HEK293 (cell line): ENCODE results near the gene ASCC1.
A peak's percentile ranks its signal among the peaks of the same experiment; 100 is the strongest.

Source experiments
- FEZF1 ChIP-seq: fragments of 450-650 bp; formaldehyde crosslinking; IDR thresholded peaks from 2 replicates; pipeline ENCODE4 v1.5.1; 2016; ENCODE audit warnings: missing biosample characterization, missing genetic modification characterization
- HOXA7 ChIP-seq: sonication (generic); formaldehyde crosslinking; IDR thresholded peaks from 2 replicates; pipeline ENCODE4 v1.8.1; 2022; ENCODE audit warnings: missing genetic modification reagents, borderline replicate concordance
- KLF10 ChIP-seq: fragments of 450-650 bp; IDR thresholded peaks from 2 replicates; pipeline ENCODE4 v1.5.1; 2018; ENCODE audit warnings: missing biosample characterization, mild to moderate bottlenecking, missing genetic modification characterization
- OVOL3 ChIP-seq: fragments of 450-650 bp; formaldehyde crosslinking; IDR thresholded peaks from 2 replicates; pipeline ENCODE4 v1.5.1; 2016; ENCODE audit warnings: missing biosample characterization, missing genetic modification characterization
- RBAK ChIP-seq: fragments of 450-650 bp; formaldehyde crosslinking; IDR thresholded peaks from 2 replicates; pipeline ENCODE4 v1.5.1; 2016; ENCODE audit warnings: missing biosample characterization, missing genetic modification characterization
- SP2 ChIP-seq: fragments of 450-650 bp; formaldehyde crosslinking; IDR thresholded peaks from 2 replicates; pipeline ENCODE4 v1.5.1; 2016; ENCODE audit warnings: missing biosample characterization, missing genetic modification characterization
- SP3 ChIP-seq: fragments of 450-650 bp; formaldehyde crosslinking; IDR thresholded peaks from 2 replicates; pipeline ENCODE4 v1.5.1; 2016; ENCODE audit warnings: missing biosample characterization, missing genetic modification characterization
- SP7 ChIP-seq: fragments of 450-650 bp; formaldehyde crosslinking; IDR thresholded peaks from 2 replicates; pipeline ENCODE4 v1.5.1; 2016; ENCODE audit warnings: missing biosample characterization, missing genetic modification characterization
- WT1 ChIP-seq: fragments of 450-650 bp; formaldehyde crosslinking; IDR thresholded peaks from 2 replicates; pipeline ENCODE4 v1.5.1; 2016; ENCODE audit warnings: missing biosample characterization, missing genetic modification characterization
- ZFP41 ChIP-seq: fragments of 450-650 bp; formaldehyde crosslinking; IDR thresholded peaks from 2 replicates; pipeline ENCODE4 v1.5.1; 2016; ENCODE audit warnings: missing biosample characterization, missing genetic modification characterization, borderline replicate concordance
- ZNF146 ChIP-seq: fragments of 450-650 bp; formaldehyde crosslinking; IDR thresholded peaks from 2 replicates; pipeline ENCODE4 v1.5.1; 2016; ENCODE audit warnings: missing biosample characterization, missing genetic modification characterization
- ZNF223 ChIP-seq: fragments of 450-650 bp; formaldehyde crosslinking; IDR thresholded peaks from 2 replicates; pipeline ENCODE4 v1.5.1; 2016; ENCODE audit warnings: missing biosample characterization, missing genetic modification characterization
- ZNF394 ChIP-seq: fragments of 450-650 bp; formaldehyde crosslinking; IDR thresholded peaks from 2 replicates; pipeline ENCODE4 v1.5.1; 2016; ENCODE audit warnings: missing biosample characterization, missing genetic modification characterization, mild to moderate bottlenecking, moderate library complexity, borderline replicate concordance
- ZNF501 ChIP-seq: fragments of 450-650 bp; formaldehyde crosslinking; IDR thresholded peaks from 2 replicates; pipeline ENCODE4 v1.5.1; 2016; ENCODE audit warnings: missing biosample characterization, missing genetic modification characterization
- ZNF530 ChIP-seq: fragments of 450-650 bp; formaldehyde crosslinking; IDR thresholded peaks from 2 replicates; pipeline ENCODE4 v1.5.1; 2016; ENCODE audit warnings: low read depth, missing biosample characterization, missing genetic modification characterization
- ZNF623 ChIP-seq: fragments of 450-650 bp; formaldehyde crosslinking; IDR thresholded peaks from 2 replicates; pipeline ENCODE4 v1.5.1; 2016; ENCODE audit warnings: missing biosample characterization, missing genetic modification characterization
- ZNF654 ChIP-seq: fragments of 450-650 bp; formaldehyde crosslinking; IDR thresholded peaks from 2 replicates; pipeline ENCODE4 v1.5.1; 2016; ENCODE audit warnings: low read depth, missing biosample characterization, missing genetic modification characterization
- ZNF677 ChIP-seq: fragments of 450-650 bp; IDR thresholded peaks from 2 replicates; pipeline ENCODE4 v1.5.0; 2018; ENCODE audit warnings: missing biosample characterization, mild to moderate bottlenecking, missing genetic modification characterization, moderate library complexity
- ZSCAN23 ChIP-seq: fragments of 450-650 bp; formaldehyde crosslinking; IDR thresholded peaks from 2 replicates; pipeline ENCODE4 v1.5.1; 2016; ENCODE audit warnings: missing biosample characterization, missing genetic modification characterization
- ZSCAN30 ChIP-seq: fragments of 450-650 bp; IDR thresholded peaks from 2 replicates; pipeline ENCODE4 v1.5.1; 2018; ENCODE audit warnings: missing biosample characterization, mild to moderate bottlenecking, missing genetic modification characterization, moderate library complexity
- TF ChIP-seq, protein P1 (sequence below): fragments of 450-650 bp; formaldehyde crosslinking; IDR thresholded peaks from 2 replicates; pipeline ENCODE4 v1.5.1; 2017; ENCODE audit warnings: missing biosample characterization, missing genetic modification characterization
- TF ChIP-seq, protein P2 (sequence below): fragments of 450-650 bp; formaldehyde crosslinking; IDR thresholded peaks from 2 replicates; pipeline ENCODE4 v1.5.1; 2016; ENCODE audit warnings: missing biosample characterization, missing genetic modification characterization
- TF ChIP-seq, protein P3 (sequence below): fragments of 450-650 bp; formaldehyde crosslinking; IDR thresholded peaks from 2 replicates; pipeline ENCODE4; 2016; ENCODE audit warnings: missing biosample characterization, missing genetic modification characterization
- TF ChIP-seq, protein P4 (sequence below): fragments of 450-650 bp; formaldehyde crosslinking; IDR thresholded peaks from 2 replicates; pipeline ENCODE4 v1.5.1; 2017; ENCODE audit warnings: missing biosample characterization, missing genetic modification characterization
- TF ChIP-seq, protein P5 (sequence below): fragments of 450-650 bp; formaldehyde crosslinking; IDR thresholded peaks from 2 replicates; pipeline ENCODE4 v1.5.1; 2016; ENCODE audit warnings: missing biosample characterization, missing genetic modification characterization
- TF ChIP-seq, protein P6 (sequence below): fragments of 450-650 bp; formaldehyde crosslinking; IDR thresholded peaks from 2 replicates; pipeline ENCODE4 v1.5.1; 2016; ENCODE audit warnings: missing biosample characterization, missing genetic modification characterization, low read depth
- TF ChIP-seq, protein P7 (sequence below): fragments of 450-650 bp; formaldehyde crosslinking; IDR thresholded peaks from 2 replicates; pipeline ENCODE4 v1.5.1; 2016; ENCODE audit warnings: missing biosample characterization, missing genetic modification characterization

The ASCC1 gene

DNA sequence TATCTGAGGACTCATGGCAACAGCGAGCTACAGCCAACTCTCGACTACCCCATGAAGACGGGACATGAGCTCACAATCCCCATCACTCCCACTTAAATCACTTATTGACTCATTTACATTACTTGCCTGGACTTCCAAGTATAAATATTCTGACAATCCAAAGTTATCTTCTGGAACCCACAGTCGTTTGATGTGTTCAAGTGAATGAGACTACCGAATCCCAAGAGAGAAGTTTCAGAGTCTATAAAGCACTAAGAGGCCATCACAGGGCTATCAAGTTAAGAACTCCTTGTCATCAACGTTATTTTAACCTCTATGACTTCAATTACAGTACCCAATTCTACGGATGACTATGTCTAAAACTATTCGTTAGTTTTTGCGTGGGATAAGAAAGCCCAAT is 11.8 kb downstream of the ASCC1 start (continued):
- TF ChIP-seq ZNF146 (tag by site-specific recombination) (peak; percentile 93), ZNF654 (no peak), WT1 (tag by site-specific recombination) (peak; percentile 97), ZNF530 (no peak), ZNF394 (tag by site-specific recombination) (peak; percentile 88), FEZF1 (tag by site-specific recombination) (peak; percentile 98), HOXA7 (CRISPR knock-in tag) (no peak), SP2 (tag by site-specific recombination) (peak; percentile 43), SP7 (tag by site-specific recombination) (peak; percentile 98), ZFP41 (no peak), ZNF223 (tag by site-specific recombination) (no peak), ZSCAN30 (tag by site-specific recombination) (no peak), ZNF623 (peak; percentile 48; the same call in 1 of the 2 replicates), ZNF677 (no peak), KLF10 (tag by site-specific recombination) (peak; percentile 94), OVOL3 (tag by site-specific recombination) (peak; percentile 94; the same call in 1 of the 2 replicates), ZSCAN23 (tag by site-specific recombination) (peak; percentile 99), SP3 (tag by site-specific recombination) (peak; percentile 69), ZNF501 (tag by site-specific recombination) (no peak), RBAK (tag by site-specific recombination) (no peak)
- TF ChIP-seq, protein P1, sequence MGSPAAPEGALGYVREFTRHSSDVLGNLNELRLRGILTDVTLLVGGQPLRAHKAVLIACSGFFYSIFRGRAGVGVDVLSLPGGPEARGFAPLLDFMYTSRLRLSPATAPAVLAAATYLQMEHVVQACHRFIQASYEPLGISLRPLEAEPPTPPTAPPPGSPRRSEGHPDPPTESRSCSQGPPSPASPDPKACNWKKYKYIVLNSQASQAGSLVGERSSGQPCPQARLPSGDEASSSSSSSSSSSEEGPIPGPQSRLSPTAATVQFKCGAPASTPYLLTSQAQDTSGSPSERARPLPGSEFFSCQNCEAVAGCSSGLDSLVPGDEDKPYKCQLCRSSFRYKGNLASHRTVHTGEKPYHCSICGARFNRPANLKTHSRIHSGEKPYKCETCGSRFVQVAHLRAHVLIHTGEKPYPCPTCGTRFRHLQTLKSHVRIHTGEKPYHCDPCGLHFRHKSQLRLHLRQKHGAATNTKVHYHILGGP, result no peak
- TF ChIP-seq, protein P2, sequence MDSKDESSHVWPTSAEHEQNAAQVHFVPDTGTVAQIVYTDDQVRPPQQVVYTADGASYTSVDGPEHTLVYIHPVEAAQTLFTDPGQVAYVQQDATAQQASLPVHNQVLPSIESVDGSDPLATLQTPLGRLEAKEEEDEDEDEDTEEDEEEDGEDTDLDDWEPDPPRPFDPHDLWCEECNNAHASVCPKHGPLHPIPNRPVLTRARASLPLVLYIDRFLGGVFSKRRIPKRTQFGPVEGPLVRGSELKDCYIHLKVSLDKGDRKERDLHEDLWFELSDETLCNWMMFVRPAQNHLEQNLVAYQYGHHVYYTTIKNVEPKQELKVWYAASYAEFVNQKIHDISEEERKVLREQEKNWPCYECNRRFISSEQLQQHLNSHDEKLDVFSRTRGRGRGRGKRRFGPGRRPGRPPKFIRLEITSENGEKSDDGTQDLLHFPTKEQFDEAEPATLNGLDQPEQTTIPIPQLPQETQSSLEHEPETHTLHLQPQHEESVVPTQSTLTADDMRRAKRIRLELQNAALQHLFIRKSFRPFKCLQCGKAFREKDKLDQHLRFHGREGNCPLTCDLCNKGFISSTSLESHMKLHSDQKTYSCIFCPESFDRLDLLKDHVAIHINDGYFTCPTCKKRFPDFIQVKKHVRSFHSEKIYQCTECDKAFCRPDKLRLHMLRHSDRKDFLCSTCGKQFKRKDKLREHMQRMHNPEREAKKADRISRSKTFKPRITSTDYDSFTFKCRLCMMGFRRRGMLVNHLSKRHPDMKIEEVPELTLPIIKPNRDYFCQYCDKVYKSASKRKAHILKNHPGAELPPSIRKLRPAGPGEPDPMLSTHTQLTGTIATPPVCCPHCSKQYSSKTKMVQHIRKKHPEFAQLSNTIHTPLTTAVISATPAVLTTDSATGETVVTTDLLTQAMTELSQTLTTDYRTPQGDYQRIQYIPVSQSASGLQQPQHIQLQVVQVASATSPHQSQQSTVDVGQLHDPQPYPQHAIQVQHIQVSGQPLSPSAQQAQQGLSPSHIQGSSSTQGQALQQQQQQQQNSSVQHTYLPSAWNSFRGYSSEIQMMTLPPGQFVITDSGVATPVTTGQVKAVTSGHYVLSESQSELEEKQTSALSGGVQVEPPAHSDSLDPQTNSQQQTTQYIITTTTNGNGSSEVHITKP, result peak; percentile 33; the same call in 1 of the 2 replicates
- TF ChIP-seq, protein P3, sequence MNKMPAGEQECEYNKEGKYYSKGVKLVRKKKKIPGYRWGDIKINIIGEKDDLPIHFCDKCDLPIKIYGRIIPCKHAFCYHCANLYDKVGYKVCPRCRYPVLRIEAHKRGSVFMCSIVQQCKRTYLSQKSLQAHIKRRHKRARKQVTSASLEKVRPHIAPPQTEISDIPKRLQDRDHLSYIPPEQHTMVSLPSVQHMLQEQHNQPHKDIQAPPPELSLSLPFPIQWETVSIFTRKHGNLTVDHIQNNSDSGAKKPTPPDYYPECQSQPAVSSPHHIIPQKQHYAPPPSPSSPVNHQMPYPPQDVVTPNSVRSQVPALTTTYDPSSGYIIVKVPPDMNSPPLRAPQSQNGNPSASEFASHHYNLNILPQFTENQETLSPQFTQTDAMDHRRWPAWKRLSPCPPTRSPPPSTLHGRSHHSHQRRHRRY (tag by site-specific recombination), result peak; percentile 59; the same call in 1 of the 2 replicates
- TF ChIP-seq, protein P4, sequence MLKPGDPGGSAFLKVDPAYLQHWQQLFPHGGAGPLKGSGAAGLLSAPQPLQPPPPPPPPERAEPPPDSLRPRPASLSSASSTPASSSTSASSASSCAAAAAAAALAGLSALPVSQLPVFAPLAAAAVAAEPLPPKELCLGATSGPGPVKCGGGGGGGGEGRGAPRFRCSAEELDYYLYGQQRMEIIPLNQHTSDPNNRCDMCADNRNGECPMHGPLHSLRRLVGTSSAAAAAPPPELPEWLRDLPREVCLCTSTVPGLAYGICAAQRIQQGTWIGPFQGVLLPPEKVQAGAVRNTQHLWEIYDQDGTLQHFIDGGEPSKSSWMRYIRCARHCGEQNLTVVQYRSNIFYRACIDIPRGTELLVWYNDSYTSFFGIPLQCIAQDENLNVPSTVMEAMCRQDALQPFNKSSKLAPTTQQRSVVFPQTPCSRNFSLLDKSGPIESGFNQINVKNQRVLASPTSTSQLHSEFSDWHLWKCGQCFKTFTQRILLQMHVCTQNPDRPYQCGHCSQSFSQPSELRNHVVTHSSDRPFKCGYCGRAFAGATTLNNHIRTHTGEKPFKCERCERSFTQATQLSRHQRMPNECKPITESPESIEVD, result peak; percentile 99
- TF ChIP-seq, protein P5, sequence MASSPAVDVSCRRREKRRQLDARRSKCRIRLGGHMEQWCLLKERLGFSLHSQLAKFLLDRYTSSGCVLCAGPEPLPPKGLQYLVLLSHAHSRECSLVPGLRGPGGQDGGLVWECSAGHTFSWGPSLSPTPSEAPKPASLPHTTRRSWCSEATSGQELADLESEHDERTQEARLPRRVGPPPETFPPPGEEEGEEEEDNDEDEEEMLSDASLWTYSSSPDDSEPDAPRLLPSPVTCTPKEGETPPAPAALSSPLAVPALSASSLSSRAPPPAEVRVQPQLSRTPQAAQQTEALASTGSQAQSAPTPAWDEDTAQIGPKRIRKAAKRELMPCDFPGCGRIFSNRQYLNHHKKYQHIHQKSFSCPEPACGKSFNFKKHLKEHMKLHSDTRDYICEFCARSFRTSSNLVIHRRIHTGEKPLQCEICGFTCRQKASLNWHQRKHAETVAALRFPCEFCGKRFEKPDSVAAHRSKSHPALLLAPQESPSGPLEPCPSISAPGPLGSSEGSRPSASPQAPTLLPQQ (tag by site-specific recombination), result peak; percentile 87
- TF ChIP-seq, protein P6, sequence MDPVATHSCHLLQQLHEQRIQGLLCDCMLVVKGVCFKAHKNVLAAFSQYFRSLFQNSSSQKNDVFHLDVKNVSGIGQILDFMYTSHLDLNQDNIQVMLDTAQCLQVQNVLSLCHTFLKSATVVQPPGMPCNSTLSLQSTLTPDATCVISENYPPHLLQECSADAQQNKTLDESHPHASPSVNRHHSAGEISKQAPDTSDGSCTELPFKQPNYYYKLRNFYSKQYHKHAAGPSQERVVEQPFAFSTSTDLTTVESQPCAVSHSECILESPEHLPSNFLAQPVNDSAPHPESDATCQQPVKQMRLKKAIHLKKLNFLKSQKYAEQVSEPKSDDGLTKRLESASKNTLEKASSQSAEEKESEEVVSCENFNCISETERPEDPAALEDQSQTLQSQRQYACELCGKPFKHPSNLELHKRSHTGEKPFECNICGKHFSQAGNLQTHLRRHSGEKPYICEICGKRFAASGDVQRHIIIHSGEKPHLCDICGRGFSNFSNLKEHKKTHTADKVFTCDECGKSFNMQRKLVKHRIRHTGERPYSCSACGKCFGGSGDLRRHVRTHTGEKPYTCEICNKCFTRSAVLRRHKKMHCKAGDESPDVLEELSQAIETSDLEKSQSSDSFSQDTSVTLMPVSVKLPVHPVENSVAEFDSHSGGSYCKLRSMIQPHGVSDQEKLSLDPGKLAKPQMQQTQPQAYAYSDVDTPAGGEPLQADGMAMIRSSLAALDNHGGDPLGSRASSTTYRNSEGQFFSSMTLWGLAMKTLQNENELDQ (tag by site-specific recombination), result no peak
- TF ChIP-seq, protein P7, sequence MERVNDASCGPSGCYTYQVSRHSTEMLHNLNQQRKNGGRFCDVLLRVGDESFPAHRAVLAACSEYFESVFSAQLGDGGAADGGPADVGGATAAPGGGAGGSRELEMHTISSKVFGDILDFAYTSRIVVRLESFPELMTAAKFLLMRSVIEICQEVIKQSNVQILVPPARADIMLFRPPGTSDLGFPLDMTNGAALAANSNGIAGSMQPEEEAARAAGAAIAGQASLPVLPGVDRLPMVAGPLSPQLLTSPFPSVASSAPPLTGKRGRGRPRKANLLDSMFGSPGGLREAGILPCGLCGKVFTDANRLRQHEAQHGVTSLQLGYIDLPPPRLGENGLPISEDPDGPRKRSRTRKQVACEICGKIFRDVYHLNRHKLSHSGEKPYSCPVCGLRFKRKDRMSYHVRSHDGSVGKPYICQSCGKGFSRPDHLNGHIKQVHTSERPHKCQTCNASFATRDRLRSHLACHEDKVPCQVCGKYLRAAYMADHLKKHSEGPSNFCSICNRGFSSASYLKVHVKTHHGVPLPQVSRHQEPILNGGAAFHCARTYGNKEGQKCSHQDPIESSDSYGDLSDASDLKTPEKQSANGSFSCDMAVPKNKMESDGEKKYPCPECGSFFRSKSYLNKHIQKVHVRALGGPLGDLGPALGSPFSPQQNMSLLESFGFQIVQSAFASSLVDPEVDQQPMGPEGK, result peak; percentile 90
